Suppressor macrophage treated with lipopolysaccharide for 4 hours (primary cell): ENCODE data around the gene PFKM.

Experiments
- DNase-seq: peaks from one replicate; pipeline ENCODE4 v3.0.0-alpha.2; 2020

PFKM gene

GRCh38 chr12:48189331-48190125, 70.4 kb downstream of the PFKM start:
- peak; percentile 85 for DNase-seq

DNA sequence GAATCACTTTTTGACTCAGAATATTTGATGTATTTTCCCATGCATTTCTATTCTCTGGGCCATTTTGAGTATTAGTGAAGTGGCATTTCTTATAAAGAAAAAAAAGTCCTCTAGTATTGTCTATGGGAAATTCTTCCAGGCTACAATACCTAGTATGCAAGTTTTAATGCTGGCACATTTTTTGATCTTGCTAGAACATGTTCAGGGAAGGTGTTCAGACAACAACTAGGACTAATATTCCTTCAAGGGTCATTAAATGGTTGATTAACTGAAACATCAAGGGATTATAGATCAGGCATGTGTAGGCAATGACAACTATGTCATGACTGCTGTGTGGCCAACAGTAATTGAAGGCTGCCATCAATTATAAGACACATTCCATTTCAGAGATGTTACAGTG, 71.9 kb downstream of the PFKM start:
- DNase-seq, result no peak

DNA sequence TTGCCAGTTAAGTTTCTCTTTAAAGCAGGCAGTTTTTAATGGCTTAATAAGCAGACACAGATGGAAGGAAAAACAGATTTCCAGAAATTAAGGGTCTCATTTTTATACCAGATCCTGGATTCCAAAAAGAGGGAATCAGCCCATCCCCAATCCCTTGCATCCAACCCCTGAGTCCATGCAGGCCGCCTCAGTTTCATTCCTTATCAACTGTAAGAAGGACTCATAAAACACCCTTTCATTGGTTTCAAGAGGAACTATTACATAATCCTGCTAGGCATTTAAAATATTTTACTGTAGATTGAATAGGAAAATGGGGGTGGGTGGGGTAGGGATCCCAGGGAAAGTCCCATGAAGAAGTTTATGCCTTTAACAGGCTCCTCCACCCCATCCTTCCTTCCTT, 73.7 kb downstream of the PFKM start:
- DNase-seq, result no peak

DNA sequence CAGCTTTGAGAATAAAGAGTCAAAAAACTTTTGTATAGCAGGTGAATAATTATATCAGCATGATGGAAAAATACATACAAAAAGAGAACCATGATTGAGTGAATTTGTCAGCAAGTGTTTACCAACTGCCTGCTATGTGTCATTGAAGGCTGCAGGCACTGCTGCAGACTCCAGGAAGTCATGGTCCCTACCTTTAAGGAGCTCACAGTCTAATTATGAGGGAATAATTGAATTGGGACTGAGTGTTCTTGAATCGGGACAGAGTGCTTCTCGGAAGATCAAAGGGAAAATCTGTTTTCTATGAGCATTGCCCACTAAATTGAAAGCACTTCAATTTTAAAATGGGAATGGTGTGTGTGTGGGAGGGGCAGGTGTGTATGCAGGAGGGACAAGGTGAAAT, 74.5 kb downstream of the PFKM start:
- DNase-seq, result no peak

DNA sequence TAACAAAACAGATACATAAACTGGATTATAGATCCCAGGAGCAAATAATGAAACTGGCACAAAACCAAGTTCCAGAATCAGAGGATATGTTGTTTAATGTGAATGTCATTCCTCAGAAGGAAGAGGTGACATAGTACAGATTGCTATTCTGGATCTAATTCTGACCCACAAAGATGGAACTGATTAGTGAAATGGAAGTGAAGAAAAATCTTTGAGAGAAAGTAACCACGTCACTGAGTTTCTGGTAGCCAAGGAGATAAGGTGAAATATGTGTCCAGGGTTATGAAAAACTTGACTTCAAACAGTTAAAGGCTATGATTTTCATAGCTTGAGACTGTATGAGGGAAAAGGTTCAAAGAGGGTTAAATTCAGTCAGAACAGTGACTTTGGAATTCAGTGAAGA, 75.6 kb downstream of the PFKM start:
- DNase-seq, result no peak
